ENCODE data around the gene SMURF2.

GRCh38 chr17:64509179-64509578 lies 152.9 kb downstream of the SMURF2 start:
- TF ChIP-seq CTCF (conservative IDR thresholded peaks at IDR 0.05; ENCODE audit: low read depth, low read length) (no peak), EZH2 (IDR thresholded peaks at IDR 0.05; ENCODE audit: borderline replicate concordance, low read depth, low read length, poor library complexity, severe bottlenecking) (no peak)

Measured in A673 (cell line).